Neural progenitor cell (in vitro differentiated cells): ENCODE results near the gene PDE6B. TPM values are rescaled to one million over a fixed set of nuclear protein-coding genes. Genes with fewer than 3 reads are reported as not detected.
A peak's percentile ranks its signal among the peaks of the same experiment; 100 is the strongest.

ENCODE experiments used
- DNase-seq: peaks from one replicate; pipeline ENCODE4 v3.0.0-alpha.2; 2016; ENCODE audit warnings: low spot score
- H2AFZ ChIP-seq: fragments of 200-600 bp; sonication (generic); replicated peaks from 2 replicates; pipeline ENCODE4 v1.6.1; 2016; ENCODE audit warnings: antibody characterized with exemption
- H3F3A ChIP-seq: fragments of 200-600 bp; sonication (generic); 2 replicates; pipeline ENCODE4 v1.6.1; 2016; ENCODE audit warnings: antibody characterized with exemption, low read depth
- H3K27ac ChIP-seq: fragments of 200-600 bp; sonication (generic); 2 replicates; pipeline ENCODE4 v1.5.1; 2016; ENCODE audit warnings: mild to moderate bottlenecking
- H3K27me3 ChIP-seq: fragments of 200-600 bp; sonication (generic); 2 replicates; pipeline ENCODE4 v1.6.1; 2016; ENCODE audit warnings: mild to moderate bottlenecking, moderate library complexity
- H3K36me3 ChIP-seq: fragments of 200-600 bp; sonication (generic); 2 replicates; pipeline ENCODE4 v1.5.1; 2016
- H3K4me1 ChIP-seq: fragments of 200-600 bp; sonication (generic); 2 replicates; pipeline ENCODE4 v1.6.1; 2016; ENCODE audit warnings: mixed run types
- H3K4me2 ChIP-seq: fragments of 200-600 bp; sonication (generic); 2 replicates; pipeline ENCODE4 v1.6.1; 2016
- H3K4me3 ChIP-seq: fragments of 200-600 bp; sonication (generic); 2 replicates; pipeline ENCODE4 v1.5.1; 2016
- H3K79me2 ChIP-seq: fragments of 200-600 bp; sonication (generic); 2 replicates; pipeline ENCODE4 v1.6.1; 2016; ENCODE audit warnings: low read depth
- H3K9ac ChIP-seq: fragments of 200-600 bp; sonication (generic); 2 replicates; pipeline ENCODE4 v1.6.1; 2016
- H3K9me3 ChIP-seq: fragments of 200-600 bp; sonication (generic); 2 replicates; pipeline ENCODE4 v1.5.1; 2016; ENCODE audit warnings: low read depth
- H4K20me1 ChIP-seq: fragments of 200-600 bp; sonication (generic); 2 replicates; pipeline ENCODE4 v1.6.1; 2016; ENCODE audit warnings: low read depth
- H3K27ac Mint-ChIP-seq: 3 replicates; pipeline ENCODE4 v1.8.0; 2021; ENCODE audit warnings: mixed read lengths
- H3K27me3 Mint-ChIP-seq: 2 replicates; pipeline ENCODE4 v1.8.0; 2022; ENCODE audit warnings: low read depth, mild to moderate bottlenecking, inconsistent platforms, moderate library complexity, mixed read lengths; ENCODE audit not compliant: insufficient read depth
- H3K36me3 Mint-ChIP-seq: 3 replicates; pipeline ENCODE4 v1.8.0; 2021; ENCODE audit warnings: mixed read lengths
- H3K4me1 Mint-ChIP-seq: 3 replicates; pipeline ENCODE4 v1.8.0; 2021; ENCODE audit warnings: mixed read lengths
- H3K4me3 Mint-ChIP-seq: 3 replicates; pipeline ENCODE4 v1.8.0; 2021; ENCODE audit warnings: mild to moderate bottlenecking, moderate library complexity, mixed read lengths
- H3K9me3 Mint-ChIP-seq: 3 replicates; pipeline ENCODE4 v1.8.0; 2020; ENCODE audit warnings: mixed read lengths
- CTCF ChIP-seq: fragments of 200-600 bp; sonication (generic); IDR thresholded peaks from 2 replicates; pipeline ENCODE4 v1.5.1; 2017; ENCODE audit warnings: antibody characterized with exemption, mild to moderate bottlenecking
- EZH2 ChIP-seq: fragments of 200-600 bp; sonication (generic); IDR thresholded peaks from 2 replicates; pipeline ENCODE4 v1.6.1; 2017; ENCODE audit warnings: antibody characterized with exemption, mild to moderate bottlenecking, moderate library complexity
- EZH2phosphoT487 ChIP-seq: fragments of 200-600 bp; sonication (generic); IDR thresholded peaks from 2 replicates; pipeline ENCODE4 v1.6.1; 2017; ENCODE audit warnings: antibody characterized with exemption
- total RNA-seq: library from RNA; depleted of rRNA; stranded (reverse); fragments of >200 nt; gene quantifications from 2 replicates; pipeline ENCODE4 v1.2.3, GENCODE V29; 2015; ENCODE audit warnings: low replicate concordance

Gene PDE6B
- total RNA-seq, 1 donor from 2014 or later = 4.3 TPM

GRCh38 chr4:656436-657337 is 31.3 kb downstream of the PDE6B start:
- no peak overlapping the region for H3K4me3 ChIP-seq
- H3K27ac ChIP-seq = no peak overlapping the region
- Mint-ChIP-seq H3K9me3 (peaks cover 2% of the 10 kb centered on the region), H3K4me1 (peaks cover 7% of the 10 kb centered on the region), H3K36me3 (no peaks in the 10 kb centered on the region), H3K4me3 (no peak overlapping the region), H3K27ac (no peak overlapping the region), H3K27me3 (peaks cover 12% of the 10 kb centered on the region)
- H3K79me2 ChIP-seq = no peaks in the 10 kb centered on the region
- DNase-seq = peak; percentile 2
- TF ChIP-seq CTCF (no peak), EZH2phosphoT487 (no peak), EZH2 (no peak)
- H3F3A ChIP-seq = peaks cover 5% of the 10 kb centered on the region
- no peaks in the 10 kb centered on the region for H3K9me3 ChIP-seq
- no peaks in the 10 kb centered on the region for H3K4me1 ChIP-seq
- H3K4me2 ChIP-seq = no peak overlapping the region
- H2AFZ ChIP-seq = no peak overlapping the region
- H3K36me3 ChIP-seq = no peaks in the 10 kb centered on the region
- H3K27me3 ChIP-seq = no peaks in the 10 kb centered on the region
- H4K20me1 ChIP-seq = no peaks in the 10 kb centered on the region
- H3K9ac ChIP-seq = no peak overlapping the region

- no peak overlapping the region for H3K27ac Mint-ChIP-seq
- H3K36me3 Mint-ChIP-seq = no peaks in the 10 kb centered on the region
- no peaks in the 10 kb centered on the region for H3K4me1 ChIP-seq
- H3K9me3 Mint-ChIP-seq = peaks cover 2% of the 10 kb centered on the region
- H3K79me2 ChIP-seq = no peaks in the 10 kb centered on the region
- peaks cover 14% of the 10 kb centered on the region for H3K27me3 Mint-ChIP-seq
- no peaks in the 10 kb centered on the region for H3K27me3 ChIP-seq
- H3K9ac ChIP-seq = no peak overlapping the region
- H2AFZ ChIP-seq = no peak overlapping the region
- H3K4me1 Mint-ChIP-seq = peaks cover 7% of the 10 kb centered on the region
- no peaks in the 10 kb centered on the region for H4K20me1 ChIP-seq
- no peak overlapping the region for H3K4me2 ChIP-seq
- DNase-seq = peak; percentile 2
- peaks cover 5% of the 10 kb centered on the region for H3F3A ChIP-seq
- H3K9me3 ChIP-seq = no peaks in the 10 kb centered on the region
- H3K36me3 ChIP-seq = no peaks in the 10 kb centered on the region
- H3K4me3 ChIP-seq = no peak overlapping the region
- H3K4me3 Mint-ChIP-seq = no peak overlapping the region
- no peak for TF ChIP-seq EZH2
- TF ChIP-seq EZH2phosphoT487 = no peak
- no peak for TF ChIP-seq CTCF
- no peak overlapping the region for H3K27ac ChIP-seq
Measured at GRCh38 chr4:657338-657833, 32.0 kb downstream of the PDE6B start.

- H4K20me1 ChIP-seq = no peaks in the 10 kb centered on the region
- no peak overlapping the region for H3K4me3 ChIP-seq
- H3K4me1 Mint-ChIP-seq = peaks cover 7% of the 10 kb centered on the region
- no peaks in the 10 kb centered on the region for H3K9me3 ChIP-seq
- DNase-seq = no peak
- no peak overlapping the region for H3K4me3 Mint-ChIP-seq
- H2AFZ ChIP-seq = no peak overlapping the region
- H3K9ac ChIP-seq = no peak overlapping the region
- H3K4me1 ChIP-seq = no peaks in the 10 kb centered on the region
- peaks cover 5% of the 10 kb centered on the region for H3F3A ChIP-seq
- H3K27me3 Mint-ChIP-seq = peaks cover 14% of the 10 kb centered on the region
- H3K27ac ChIP-seq = no peak overlapping the region
- no peaks in the 10 kb centered on the region for H3K9me3 Mint-ChIP-seq
- no peaks in the 10 kb centered on the region for H3K36me3 Mint-ChIP-seq
- no peaks in the 10 kb centered on the region for H3K27me3 ChIP-seq
- no peaks in the 10 kb centered on the region for H3K36me3 ChIP-seq
- H3K4me2 ChIP-seq = no peak overlapping the region
- no peaks in the 10 kb centered on the region for H3K79me2 ChIP-seq
- TF ChIP-seq EZH2phosphoT487 (no peak), CTCF (no peak), EZH2 (no peak)
- no peak overlapping the region for H3K27ac Mint-ChIP-seq
Measured at GRCh38 chr4:657834-658667, 32.7 kb downstream of the PDE6B start.
